Measurements from ENCODE around the gene HAX1.
"Not testable (repeated sequence)": the region's sequence is repeated elsewhere in the genome, so short reads cannot be mapped to it uniquely, and the experiment has no call there.

GRCh38 chr1:154321609-154321934 is 49.1 kb downstream of the HAX1 start:
- TF ChIP-seq CTCF (IDR thresholded peaks at IDR 0.05; ENCODE audit: low read length); EZH2 (optimal IDR thresholded peaks at IDR 0.05; ENCODE audit: low read depth, low read length); EZH2phosphoT487 (IDR thresholded peaks at IDR 0.05; ENCODE audit: low read length): not testable (repeated sequence)

Data from MM.1S (cell line).